GM19463 (cell line): Measurements from ENCODE around the gene COL9A3.
A peak's percentile ranks its signal among the peaks of the same experiment; 100 is the strongest.

Experiments used
- ATAC-seq: cut with Tn5 transposase; IDR thresholded peaks from one replicate; pipeline ENCODE4 v1.9.1; 2021; ENCODE audit warnings: mild to moderate bottlenecking, moderate library complexity; ENCODE audit not compliant: unreplicated experiment

Gene COL9A3

DNA sequence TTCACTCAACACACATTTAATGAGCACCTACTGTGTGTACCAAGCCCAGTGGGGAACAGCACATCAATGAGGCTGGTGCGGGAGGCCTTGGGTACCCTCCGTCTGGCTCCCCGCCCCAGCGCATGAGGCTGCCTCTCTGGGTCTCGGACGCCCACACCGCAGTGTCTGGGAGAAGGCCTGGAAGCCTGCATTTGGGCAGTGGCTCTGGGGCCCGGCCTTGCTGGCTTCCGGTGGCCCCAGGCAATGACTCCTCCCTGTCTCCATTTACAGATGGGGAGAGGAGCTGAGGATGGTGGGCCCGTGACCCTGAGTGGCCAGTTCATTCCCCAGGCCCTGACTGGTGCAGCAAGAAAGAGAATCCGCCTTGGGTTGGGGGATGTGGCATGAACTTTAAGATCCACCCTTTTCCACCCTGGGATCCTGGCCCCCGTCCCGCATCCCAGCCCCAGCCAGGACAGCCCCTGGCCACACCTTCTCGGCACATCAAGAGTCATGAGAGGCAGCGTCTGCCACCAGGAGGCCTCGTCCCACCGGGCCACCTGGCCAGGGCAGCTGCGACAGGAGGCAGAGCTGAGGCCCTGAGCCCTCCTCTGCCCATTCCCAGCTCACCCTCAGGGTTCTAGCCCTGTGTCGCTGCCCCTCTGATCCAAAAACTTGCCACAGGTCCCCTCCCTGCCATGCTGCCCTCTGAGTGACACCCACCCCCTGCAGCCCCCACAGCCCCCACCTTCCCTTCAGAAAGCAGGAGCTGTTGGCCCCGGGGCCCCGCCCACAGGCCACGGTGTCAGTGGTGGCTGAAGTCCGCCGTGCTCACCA, 38.0 kb upstream of the COL9A3 start:
- no peak for ATAC-seq

GRCh38 chr20:62779417-62779685, 37.5 kb upstream of the COL9A3 start:
- no peak for ATAC-seq

- no peak for ATAC-seq
Measured at GRCh38 chr20:62780204-62780603, 36.6 kb upstream of the COL9A3 start.

DNA sequence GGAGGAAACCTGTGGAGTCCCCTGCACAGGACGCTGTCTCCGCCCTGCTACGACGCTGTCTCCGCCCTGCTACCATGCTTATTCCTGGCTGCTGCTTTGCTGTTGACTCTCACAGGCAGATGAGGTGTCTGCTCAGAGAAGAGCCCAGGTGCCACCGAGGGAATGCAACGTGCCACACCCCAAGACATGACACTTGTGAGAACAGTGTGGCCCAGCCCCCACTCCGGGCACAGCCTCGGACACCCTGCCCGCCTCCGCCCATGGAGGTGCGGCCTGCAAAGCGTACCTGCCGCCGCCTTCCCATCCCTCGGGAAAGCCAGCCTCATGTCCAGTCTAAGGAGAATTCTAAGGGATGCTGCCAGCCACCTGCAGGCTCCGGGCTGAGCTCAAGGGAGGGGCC, 36.2 kb upstream of the COL9A3 start:
- ATAC-seq: no peak

GRCh38 chr20:62782149-62782892, 34.5 kb upstream of the COL9A3 start:
- ATAC-seq: no peak

GRCh38 chr20:62782893-62783278, 34.0 kb upstream of the COL9A3 start:
- no peak for ATAC-seq

- no peak for ATAC-seq
Measured at GRCh38 chr20:62784497-62784896, 32.4 kb upstream of the COL9A3 start.

- ATAC-seq: no peak
Measured at GRCh38 chr20:62785393-62785792, 31.5 kb upstream of the COL9A3 start.

- ATAC-seq: no peak
Measured at GRCh38 chr20:62786157-62786556, 30.7 kb upstream of the COL9A3 start.

- ATAC-seq: no peak
Measured at GRCh38 chr20:62787321-62787720, 29.5 kb upstream of the COL9A3 start.

- ATAC-seq: no peak
Measured at GRCh38 chr20:62787866-62788265, 29.0 kb upstream of the COL9A3 start.

DNA sequence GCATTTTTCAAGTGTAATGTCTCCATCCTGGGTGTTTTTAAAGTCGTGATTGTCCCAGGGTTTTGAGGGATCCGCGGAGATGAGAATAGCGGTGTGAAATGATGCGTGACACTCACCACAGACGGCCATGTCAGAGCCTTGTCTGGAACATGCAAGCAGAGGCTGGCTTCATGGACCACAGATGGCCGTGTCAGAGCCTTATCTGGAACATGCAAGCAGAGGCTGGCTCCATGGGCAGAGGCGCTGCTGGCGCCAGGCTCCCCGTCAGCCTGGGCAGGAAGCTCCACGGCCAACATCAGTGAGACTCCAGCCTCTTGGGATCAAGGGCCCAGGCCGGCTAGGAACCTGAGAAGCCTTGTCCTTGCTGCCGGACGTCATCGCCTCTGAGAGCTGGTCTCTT, 28.2 kb upstream of the COL9A3 start:
- ATAC-seq: no peak

- ATAC-seq: no peak
Measured at GRCh38 chr20:62790075-62790474, 26.8 kb upstream of the COL9A3 start.

DNA sequence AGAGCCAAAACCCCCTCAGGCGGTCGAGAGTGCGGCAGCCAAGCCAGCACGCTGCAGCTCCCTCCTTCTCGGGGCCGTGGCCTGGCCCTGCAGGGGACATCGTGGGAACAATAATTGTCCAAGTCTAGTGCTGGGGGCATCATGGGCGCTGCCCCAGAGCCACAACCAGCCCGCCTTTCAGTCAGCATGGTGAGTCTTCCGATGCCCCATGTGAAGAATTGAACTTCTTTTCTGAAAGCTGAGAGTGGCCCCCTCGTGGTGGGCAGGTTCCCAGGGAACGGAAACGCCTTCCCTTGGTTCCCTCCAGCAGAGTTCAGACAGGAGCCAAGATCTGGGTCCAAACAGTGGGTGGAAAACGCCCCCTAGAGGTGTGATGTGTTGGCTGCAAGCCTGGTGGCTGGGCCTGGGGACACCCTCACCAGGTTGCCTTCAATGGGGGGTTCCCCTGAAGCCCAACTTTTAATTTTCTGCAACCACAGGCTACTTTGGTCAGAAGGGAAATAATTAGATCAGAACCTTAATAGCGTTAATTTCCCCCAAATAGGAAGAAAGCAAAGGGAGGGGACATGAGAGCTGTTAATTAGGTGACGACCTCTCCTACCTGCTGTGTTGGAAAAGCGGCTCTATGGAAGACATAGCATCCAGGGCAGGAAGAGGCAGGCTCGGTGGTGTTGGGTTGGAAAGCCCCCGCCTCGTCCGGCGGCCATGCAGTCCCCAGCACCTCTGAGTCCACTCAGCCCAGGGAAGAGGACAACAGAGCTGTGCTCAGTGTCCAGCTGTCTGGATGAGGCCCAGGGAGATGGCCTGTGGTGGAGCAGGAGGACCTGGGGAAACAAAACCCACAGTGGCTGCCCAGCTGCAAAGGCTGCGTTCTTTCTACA, 25.3 kb upstream of the COL9A3 start:
- ATAC-seq: no peak

- no peak for ATAC-seq
Measured at GRCh38 chr20:62792182-62792939, 24.5 kb upstream of the COL9A3 start.

GRCh38 chr20:62792940-62793756, 23.7 kb upstream of the COL9A3 start:
- no peak for ATAC-seq

GRCh38 chr20:62793757-62794006, 23.2 kb upstream of the COL9A3 start:
- no peak for ATAC-seq

DNA sequence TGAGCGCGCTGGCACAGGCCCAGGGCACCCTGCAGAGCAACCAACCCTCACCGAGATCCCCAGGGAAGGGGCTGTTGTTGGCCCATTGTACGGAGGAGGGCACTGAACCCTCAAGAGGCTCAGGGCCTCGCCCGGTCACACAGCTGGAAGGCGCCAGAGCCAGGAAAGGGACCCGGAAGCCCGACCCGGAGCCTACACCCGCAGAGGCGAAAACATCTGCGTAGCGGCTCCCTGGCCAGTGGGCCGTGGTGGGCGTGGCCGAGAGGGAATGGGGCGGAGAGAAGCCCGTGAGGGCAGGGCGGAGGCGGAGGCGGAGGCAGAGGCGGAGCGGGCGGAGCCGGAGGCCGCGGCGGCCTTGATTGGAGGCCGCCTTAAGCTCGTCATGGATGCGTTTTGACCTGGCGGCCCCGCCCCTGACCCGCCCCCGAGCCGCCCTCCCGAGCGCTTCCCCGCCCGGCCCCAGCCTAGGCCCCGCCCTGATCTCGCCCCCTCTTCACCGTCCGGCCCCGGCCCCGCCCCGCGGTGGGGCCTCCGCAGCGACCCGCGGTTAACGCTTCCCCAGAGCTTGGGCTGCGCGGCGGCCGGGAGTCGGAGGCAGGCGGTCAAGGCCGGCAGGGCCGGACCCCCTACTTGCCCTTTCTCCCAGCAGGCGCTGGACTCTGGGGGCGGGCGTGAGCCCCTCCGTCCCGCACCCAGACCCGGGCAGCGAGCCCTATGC, 22.7 kb upstream of the COL9A3 start:
- peak; percentile 74 for ATAC-seq

DNA sequence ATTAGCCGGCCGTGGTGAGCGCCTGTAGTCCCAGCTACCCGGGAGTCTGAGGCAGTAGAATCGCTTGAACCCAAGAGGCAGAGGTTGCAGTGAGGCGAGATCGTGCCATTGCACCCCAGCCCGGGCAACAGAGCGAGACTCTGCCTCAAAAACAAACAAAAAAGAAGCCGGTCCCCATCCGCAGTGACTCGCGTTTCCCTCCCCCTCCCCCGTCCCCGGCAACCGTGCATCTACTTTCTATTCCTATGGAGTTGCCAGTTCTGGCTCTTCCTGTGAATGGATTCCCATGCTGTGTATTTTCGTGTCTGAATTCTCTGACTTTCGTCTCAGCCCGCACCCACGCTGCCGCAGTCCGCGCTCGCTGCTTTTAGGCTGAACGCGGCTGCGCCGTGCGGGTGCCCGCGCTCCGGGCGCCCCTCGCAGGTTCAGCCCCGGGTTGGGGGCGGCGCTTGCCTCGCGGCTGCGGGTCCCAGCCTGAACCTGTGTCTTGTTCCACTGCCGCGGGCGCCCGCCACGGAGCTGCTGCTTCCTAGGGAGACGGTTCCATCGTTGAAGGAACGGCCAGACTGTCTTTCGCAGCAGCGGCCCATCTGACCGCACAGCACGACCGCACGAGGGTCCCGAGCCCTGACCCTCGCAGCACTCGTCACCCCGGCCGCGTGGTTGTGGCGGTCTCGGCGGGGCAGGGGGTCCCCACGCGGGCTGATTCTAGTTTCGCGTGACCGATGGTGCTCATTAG, 21.7 kb upstream of the COL9A3 start:
- ATAC-seq: no peak
